Bronchial epithelial cell (primary cell): ENCODE results near the gene ATG12. TPM values are rescaled to one million over a fixed set of nuclear protein-coding genes. Genes with fewer than 3 reads are reported as not detected.

ENCODE experiments used
- DNase-seq: peaks from one replicate; pipeline ENCODE4 v3.0.0-alpha.2; 2010; ENCODE audit warnings: low read depth
- FAIRE-seq: peaks from 2 replicates; lab custom pipeline; 2011; peaks lifted over from hg19 to GRCh38; lab: Jason Lieb, UNC
- H3K27me3 ChIP-seq: 2 replicates; pipeline ENCODE4 v1.5.1; 2011; ENCODE audit warnings: low read length; ENCODE audit not compliant: control insufficient read depth, insufficient read depth
- H3K36me3 ChIP-seq: 2 replicates; pipeline ENCODE4 v1.5.1; 2011; ENCODE audit warnings: low read length; ENCODE audit not compliant: control insufficient read depth, insufficient read depth
- H3K4me3 ChIP-seq: 2 replicates; pipeline ENCODE4 v1.5.1; 2011; ENCODE audit warnings: mild to moderate bottlenecking, low read depth, low read length, control low read depth
- total RNA-seq: library from RNA; depleted of rRNA; stranded (reverse); fragments of >200 nt; gene quantifications from 2 replicates; pipeline ENCODE4 v1.2.1, GENCODE V29; 2014
- TF ChIP-seq, protein P1 (sequence below): IDR thresholded peaks from 2 replicates; pipeline ENCODE4 v1.5.1; 2011; ENCODE audit warnings: mild to moderate bottlenecking, moderate library complexity, low read length, control low read depth, inconsistent platforms; ENCODE audit not compliant: insufficient read depth, severe bottlenecking

The ATG12 gene
- total RNA-seq, 1 donor from 2014 or later: 45.5 TPM

DNA sequence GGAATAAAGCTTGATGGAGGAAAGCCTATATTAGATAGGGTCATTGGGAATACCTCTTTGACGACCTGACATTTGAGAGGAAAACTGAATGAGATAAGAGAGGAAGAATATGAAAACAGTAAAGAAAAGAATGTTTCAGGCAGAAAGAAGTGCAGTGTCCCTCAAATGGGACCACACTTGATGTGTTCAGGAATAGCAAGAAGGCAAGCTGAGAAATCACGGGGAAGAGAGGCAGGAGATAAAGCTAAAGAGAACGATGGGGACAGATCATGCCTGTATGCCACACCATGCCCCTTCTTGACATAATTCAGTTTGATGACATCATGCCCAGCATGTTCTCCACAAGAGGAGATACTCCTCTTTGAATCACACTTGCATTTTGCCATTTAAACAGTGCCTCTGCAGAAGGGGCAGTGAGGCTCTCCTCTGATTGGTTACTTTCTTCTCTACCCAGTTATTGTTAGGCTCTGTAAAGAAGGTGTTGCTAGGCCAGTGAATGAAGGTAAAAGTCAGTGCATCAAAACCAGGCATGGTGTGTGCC lies 8.0 kb upstream of the ATG12 start:
- Histone ChIP-seq H3K27me3 (no peaks in the 10 kb centered on the region), H3K36me3 (no peaks in the 10 kb centered on the region), H3K4me3 (no peak overlapping the region)
- FAIRE-seq: no peak
- no peak for DNase-seq
- TF ChIP-seq, protein P1, sequence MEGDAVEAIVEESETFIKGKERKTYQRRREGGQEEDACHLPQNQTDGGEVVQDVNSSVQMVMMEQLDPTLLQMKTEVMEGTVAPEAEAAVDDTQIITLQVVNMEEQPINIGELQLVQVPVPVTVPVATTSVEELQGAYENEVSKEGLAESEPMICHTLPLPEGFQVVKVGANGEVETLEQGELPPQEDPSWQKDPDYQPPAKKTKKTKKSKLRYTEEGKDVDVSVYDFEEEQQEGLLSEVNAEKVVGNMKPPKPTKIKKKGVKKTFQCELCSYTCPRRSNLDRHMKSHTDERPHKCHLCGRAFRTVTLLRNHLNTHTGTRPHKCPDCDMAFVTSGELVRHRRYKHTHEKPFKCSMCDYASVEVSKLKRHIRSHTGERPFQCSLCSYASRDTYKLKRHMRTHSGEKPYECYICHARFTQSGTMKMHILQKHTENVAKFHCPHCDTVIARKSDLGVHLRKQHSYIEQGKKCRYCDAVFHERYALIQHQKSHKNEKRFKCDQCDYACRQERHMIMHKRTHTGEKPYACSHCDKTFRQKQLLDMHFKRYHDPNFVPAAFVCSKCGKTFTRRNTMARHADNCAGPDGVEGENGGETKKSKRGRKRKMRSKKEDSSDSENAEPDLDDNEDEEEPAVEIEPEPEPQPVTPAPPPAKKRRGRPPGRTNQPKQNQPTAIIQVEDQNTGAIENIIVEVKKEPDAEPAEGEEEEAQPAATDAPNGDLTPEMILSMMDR: no peak

DNA sequence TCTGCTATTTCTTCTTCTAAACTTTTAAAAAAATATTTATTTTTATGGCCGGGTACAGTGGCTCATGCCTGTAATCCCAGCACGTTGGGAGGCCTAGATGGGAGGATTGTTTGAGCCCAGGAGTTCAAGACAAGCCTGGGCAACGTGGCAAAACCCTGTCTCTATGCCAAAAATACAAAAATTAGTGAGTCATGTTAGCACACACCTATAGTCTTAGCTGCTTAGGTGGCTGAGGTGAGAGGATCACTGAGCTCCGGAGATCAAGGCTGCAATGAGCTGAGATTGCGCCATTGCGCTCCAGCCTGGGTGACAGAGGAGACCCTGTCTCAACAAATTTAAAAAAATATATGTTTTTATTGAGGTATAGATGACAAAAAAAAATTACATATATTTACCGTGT lies 5.9 kb upstream of the ATG12 start:
- H3K36me3 ChIP-seq: no peaks in the 10 kb centered on the region
- DNase-seq (peak; percentile 92), FAIRE-seq (no peak)
- TF ChIP-seq, protein P1: no peak
- H3K27me3 ChIP-seq: no peaks in the 10 kb centered on the region
- H3K4me3 ChIP-seq: no peak overlapping the region

DNA sequence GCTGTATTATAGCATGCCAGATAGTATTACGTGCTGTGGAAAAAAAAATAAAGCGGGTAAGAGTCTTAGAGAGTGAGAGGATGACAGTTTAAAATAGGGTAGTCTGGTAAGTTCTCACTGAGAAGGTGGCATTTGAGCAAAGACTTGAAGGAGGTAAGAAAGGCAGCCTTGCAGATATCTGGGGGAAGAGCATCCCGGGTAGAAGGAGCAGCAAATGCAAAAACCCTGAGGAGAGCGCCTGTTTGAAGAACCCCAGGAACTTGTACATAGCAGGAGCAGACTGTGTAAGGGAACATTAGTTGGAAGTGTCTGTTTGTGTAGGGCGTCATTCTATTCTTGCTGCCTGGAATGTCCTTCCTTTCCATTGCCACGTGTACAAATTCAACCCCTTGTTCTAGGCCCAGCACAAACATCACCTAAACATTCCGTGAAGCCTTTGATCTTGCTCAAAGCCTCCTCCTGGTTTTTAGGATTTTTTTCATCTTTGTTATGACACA lies 3.0 kb upstream of the ATG12 start:
- TF ChIP-seq, protein P1: no peak
- H3K36me3 ChIP-seq: no peaks in the 10 kb centered on the region
- DNase-seq (no peak), FAIRE-seq (no peak)
- H3K27me3 ChIP-seq: no peaks in the 10 kb centered on the region
- H3K4me3 ChIP-seq: no peak overlapping the region

DNA sequence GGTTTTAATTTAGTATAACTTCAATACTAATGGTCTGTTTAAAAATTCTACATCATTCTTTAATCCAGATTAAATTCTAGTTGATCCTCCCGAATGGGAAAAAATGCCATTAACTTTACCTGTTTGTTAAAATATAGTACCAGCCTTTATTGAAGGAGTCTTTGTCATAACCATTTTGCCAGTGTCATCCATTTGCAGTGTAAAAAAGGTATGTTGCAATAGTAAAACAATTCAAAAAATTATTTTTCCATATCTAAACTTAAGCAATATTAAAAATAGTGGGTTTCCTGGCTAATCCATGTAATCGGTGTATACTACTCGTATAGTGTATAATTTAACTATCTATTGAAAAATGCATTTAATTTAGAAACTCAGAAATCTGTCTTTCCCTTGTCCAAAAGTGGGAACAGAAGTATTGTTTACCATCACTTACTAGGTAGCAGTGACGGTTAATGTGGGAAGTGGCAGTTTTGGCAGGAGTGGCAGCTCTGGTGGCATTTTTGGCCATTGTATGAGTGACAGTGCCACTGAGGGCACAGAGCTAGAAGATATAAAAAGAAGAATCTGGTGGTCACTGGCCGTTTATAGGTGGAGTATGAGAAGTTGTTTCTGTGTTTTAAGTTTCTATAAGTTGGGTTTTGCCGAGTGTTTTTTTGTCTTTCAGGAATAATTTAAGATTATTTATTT lies 2.2 kb upstream of the ATG12 start:
- peak overlapping the region; percentile 94 for H3K4me3 ChIP-seq
- no peaks in the 10 kb centered on the region for H3K36me3 ChIP-seq
- H3K27me3 ChIP-seq: no peaks in the 10 kb centered on the region
- no peak for DNase-seq
- FAIRE-seq: no peak
- TF ChIP-seq, protein P1: no peak

DNA sequence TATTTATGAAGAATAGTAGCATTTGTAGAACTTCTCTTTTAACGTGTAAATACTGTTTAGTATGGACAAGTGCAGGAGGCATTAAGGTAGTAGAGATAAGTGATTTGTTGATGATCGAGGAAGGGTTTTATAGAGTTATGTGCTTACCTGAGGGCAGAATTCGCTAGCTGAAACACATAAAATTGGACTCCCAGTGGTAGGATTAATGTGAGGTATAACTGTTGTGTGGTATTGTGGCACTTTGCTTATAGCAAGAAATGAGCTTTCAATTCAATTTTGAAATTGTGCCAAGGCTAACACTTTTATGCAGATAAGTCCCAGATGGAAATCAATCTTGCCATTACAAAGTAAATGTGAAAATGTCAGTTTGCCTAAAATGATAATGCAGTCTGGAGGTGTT lies 1.6 kb upstream of the ATG12 start:
- no peak for FAIRE-seq
- TF ChIP-seq, protein P1: no peak
- H3K36me3 ChIP-seq: no peaks in the 10 kb centered on the region
- H3K4me3 ChIP-seq: peak overlapping the region; percentile 94
- DNase-seq: no peak
- no peaks in the 10 kb centered on the region for H3K27me3 ChIP-seq
